H1 (cell line): ENCODE data around the gene OR2T34. TPM values are rescaled to one million over a fixed set of nuclear protein-coding genes. Genes with fewer than 3 reads are reported as not detected.

Experiments
- CTCF ChIA-PET: fragments of 300-600 bp; sonication (Branson Sonifier 250); formaldehyde crosslinking; loops from one replicate; lab custom pipeline; 2021; ENCODE audit not compliant: partially characterized antibody; lab: Charles Lee
- POLR2A ChIA-PET: fragments of 300-600 bp; sonication (Branson Sonifier 250); formaldehyde crosslinking; loops from one replicate; lab custom pipeline; 2021; ENCODE audit warnings: inconsistent platforms; ENCODE audit not compliant: partially characterized antibody; lab: Charles Lee
- DNase-seq, 2 experiments: peaks; one replicate each; pipeline versions ENCODE4 v3.0.0 to v3.0.0-alpha.2; 2010 to 2022; ENCODE audit warnings: low spot score in 2 of 2, low read depth in 1 of 2, mixed read lengths in 1 of 2
- FAIRE-seq: peaks from 2 replicates; lab custom pipeline; 2011; peaks lifted over from hg19 to GRCh38; lab: Jason Lieb, UNC
- H2AFZ ChIP-seq: 2 replicates; pipeline ENCODE4 v1.8.1; 2012; ENCODE audit warnings: low read length, inconsistent platforms
- H2AK5ac ChIP-seq: 2 replicates; pipeline ENCODE4 v1.6.1; 2013; ENCODE audit warnings: low read depth, low read length
- H2BK120ac ChIP-seq: replicated peaks from 2 replicates; pipeline ENCODE3; 2013; ENCODE audit warnings: low read depth, low read length, inconsistent platforms
- H2BK12ac ChIP-seq: 2 replicates; pipeline ENCODE4 v1.6.1; 2013; ENCODE audit warnings: low read depth, low read length
- H2BK15ac ChIP-seq: 2 replicates; pipeline ENCODE4 v1.6.1; 2013; ENCODE audit warnings: low read length
- H2BK20ac ChIP-seq: 2 replicates; pipeline ENCODE4 v1.6.1; 2013; ENCODE audit warnings: low read length
- H2BK5ac ChIP-seq: 2 replicates; pipeline ENCODE4 v1.6.1; 2013; ENCODE audit warnings: low read depth, low read length
- H3K14ac ChIP-seq: 2 replicates; pipeline ENCODE4 v1.6.1; 2013; ENCODE audit warnings: inconsistent platforms; ENCODE audit not compliant: insufficient read length
- H3K18ac ChIP-seq: 2 replicates; pipeline ENCODE4 v1.6.1; 2013; ENCODE audit warnings: low read length; ENCODE audit errors: extremely low read depth
- H3K23ac ChIP-seq: 2 replicates; pipeline ENCODE4 v1.6.1; 2013; ENCODE audit warnings: inconsistent platforms; ENCODE audit not compliant: insufficient read length
- H3K23me2 ChIP-seq: 2 replicates; pipeline ENCODE4 v1.6.1; 2013; ENCODE audit warnings: low read depth, low read length
- H3K27ac ChIP-seq: 2 replicates; pipeline ENCODE4 v1.6.1; 2011; ENCODE audit warnings: low read depth, low read length, inconsistent platforms
- H3K27me3 ChIP-seq, 4 experiments: replicated peaks in 1 of 4; 1 replicate in 1 of 4; 2 replicates in 3 of 4; pipeline versions ENCODE4 v1.6.1 to v1.8.1; 2011 to 2013; ENCODE audit warnings: low read length in 3 of 4, mild to moderate bottlenecking in 3 of 4, inconsistent platforms in 2 of 4, mixed read lengths in 2 of 4, moderate library complexity in 1 of 4; ENCODE audit not compliant: control insufficient read depth in 3 of 4, insufficient read depth in 3 of 4; ENCODE audit errors: extremely low read depth in 1 of 4
- H3K36me3 ChIP-seq, 4 experiments: 2 replicates each; pipeline versions ENCODE4 v1.6.1 to v1.8.1; 2011 to 2013; ENCODE audit warnings: mild to moderate bottlenecking in 4 of 4, low read length in 3 of 4, moderate library complexity in 2 of 4, control low read depth in 1 of 4, inconsistent platforms in 1 of 4; ENCODE audit not compliant: insufficient read depth in 4 of 4, control insufficient read depth in 2 of 4
- H3K4ac ChIP-seq: replicated peaks from 2 replicates; pipeline ENCODE3; 2013; ENCODE audit warnings: low read length, low read depth, mixed read lengths, inconsistent platforms; ENCODE audit not compliant: insufficient read length
- H3K4me1 ChIP-seq, 4 experiments: replicated peaks in 1 of 4; 1 replicate in 1 of 4; 2 replicates in 3 of 4; pipeline versions ENCODE4 v1.6.1 to v1.8.1; 2011 to 2013; ENCODE audit warnings: low read length in 3 of 4, inconsistent platforms in 2 of 4, mixed read lengths in 1 of 4; ENCODE audit not compliant: insufficient read depth in 4 of 4, control insufficient read depth in 3 of 4
- H3K4me2 ChIP-seq, 2 experiments: 2 replicates each; pipeline versions ENCODE4 v1.6.1 to v1.8.1; 2011 to 2013; ENCODE audit warnings: low read depth in 2 of 2, low read length in 2 of 2, control low read depth in 1 of 2, inconsistent platforms in 1 of 2, mild to moderate bottlenecking in 1 of 2; ENCODE audit not compliant: insufficient read depth in 1 of 2
- H3K4me3 ChIP-seq, 4 experiments: fragments of 200-600, 300-600 bp in 1 of 4; sonication (generic), shearing (Covaris generic), sonication (Bioruptor Twin) in 1 of 4; 2 replicates each; pipeline versions ENCODE4 v1.5.1 to v1.8.1; 2011 to 2016; ENCODE audit warnings: low read length in 4 of 4, low read depth in 3 of 4, control low read depth in 2 of 4, inconsistent platforms in 2 of 4, mild to moderate bottlenecking in 2 of 4, mixed read lengths in 1 of 4, moderate library complexity in 1 of 4; ENCODE audit not compliant: insufficient read depth in 2 of 4; ENCODE audit errors: extremely low read depth in 1 of 4
- H3K56ac ChIP-seq: replicated peaks from 2 replicates; pipeline ENCODE3; 2013; ENCODE audit warnings: low read depth, mild to moderate bottlenecking, mixed read lengths, low read length, inconsistent platforms; ENCODE audit not compliant: insufficient read length
- H3K79me1 ChIP-seq: 2 replicates; pipeline ENCODE4 v1.6.1; 2013; ENCODE audit warnings: low read depth, low read length, control low read depth
- H3K79me2 ChIP-seq, 2 experiments: 2 replicates each; pipeline versions ENCODE4 v1.6.1 to v1.8.1; 2012 to 2013; ENCODE audit warnings: low read length in 2 of 2, mild to moderate bottlenecking in 2 of 2, inconsistent platforms in 1 of 2; ENCODE audit not compliant: insufficient read depth in 2 of 2, control insufficient read depth in 1 of 2
- H3K9ac ChIP-seq, 4 experiments: replicated peaks in 1 of 4; 1 replicate in 1 of 4; 2 replicates in 3 of 4; pipeline versions ENCODE4 v1.6.1 to v1.8.1; 2011 to 2013; ENCODE audit warnings: low read depth in 3 of 4, low read length in 3 of 4, control low read depth in 2 of 4, mild to moderate bottlenecking in 2 of 4, moderate library complexity in 2 of 4, inconsistent platforms in 1 of 4; ENCODE audit errors: extremely low read depth in 1 of 4
- H3K9me3 ChIP-seq, 2 experiments: 2 replicates each; pipeline versions ENCODE4 v1.6.1 to v1.8.1; 2012 to 2013; ENCODE audit warnings: mild to moderate bottlenecking in 2 of 2, moderate library complexity in 2 of 2, control low read depth in 1 of 2, inconsistent platforms in 1 of 2, low read depth in 1 of 2, low read length in 1 of 2, mixed read lengths in 1 of 2; ENCODE audit not compliant: insufficient read depth in 2 of 2
- H4K20me1 ChIP-seq, 2 experiments: replicated peaks in 1 of 2; 2 replicates each; pipeline versions ENCODE3 to v1.8.1; 2011 to 2013; ENCODE audit warnings: inconsistent platforms in 2 of 2, low read length in 2 of 2, mild to moderate bottlenecking in 1 of 2; ENCODE audit not compliant: insufficient read depth in 2 of 2, control insufficient read depth in 1 of 2
- H4K5ac ChIP-seq: 2 replicates; pipeline ENCODE4 v1.6.1; 2013; ENCODE audit warnings: low read length, low read depth, mixed read lengths, inconsistent platforms; ENCODE audit not compliant: insufficient read length
- H4K8ac ChIP-seq: 2 replicates; pipeline ENCODE4 v1.8.0; 2013; ENCODE audit warnings: mild to moderate bottlenecking, moderate library complexity, low read length, inconsistent platforms; ENCODE audit not compliant: insufficient read depth; ENCODE audit errors: extremely low read depth
- H4K91ac ChIP-seq: replicated peaks from 2 replicates; pipeline ENCODE3; 2013; ENCODE audit warnings: low read length, mixed read lengths, inconsistent platforms; ENCODE audit not compliant: insufficient read length
- CBX8 ChIP-seq: fragments of 300-800, 300-1000 bp; sonication (generic); IDR thresholded peaks from 2 replicates; pipeline ENCODE4 v1.7.1; 2016; ENCODE audit warnings: low read depth, low read length, borderline replicate concordance
- CEBPB ChIP-seq: IDR thresholded peaks from 2 replicates; pipeline ENCODE4 v1.6.1; 2012; ENCODE audit warnings: low read depth, low read length
- GTF2F1 ChIP-seq: IDR thresholded peaks from 2 replicates; pipeline ENCODE4 v1.6.1; 2012; ENCODE audit warnings: low read depth, low read length, improper control_type of control experiment, borderline replicate concordance
- MAFK ChIP-seq: IDR thresholded peaks from 2 replicates; pipeline ENCODE4 v1.6.1; 2012; ENCODE audit warnings: low read depth, mild to moderate bottlenecking, improper control_type of control experiment, low read length
- RXRA ChIP-seq: IDR thresholded peaks from 2 replicates; pipeline ENCODE4 v1.6.1; 2011; ENCODE audit warnings: low read depth, mild to moderate bottlenecking, low read length, moderate library complexity; ENCODE audit not compliant: insufficient read depth
- WGBS, 2 experiments: shearing (Covaris generic) in 1 of 2; methylation state at CpG; one replicate each; pipeline versions ENCODE4 v1.1.6 to v1.1.7; 2013 to 2015; ENCODE audit warnings: low lambda C conversion rate in 2 of 2, mixed read lengths in 2 of 2, inconsistent platforms in 1 of 2, low coverage in 1 of 2, missing lambda C conversion rate in 1 of 2; ENCODE audit not compliant: insufficient replicate concordance in 2 of 2, insufficient coverage in 1 of 2, insufficient read length in 1 of 2; ENCODE audit errors: extremely low coverage in 1 of 2, missing lambda C conversion rate in 1 of 2; 5-methylcytosine and 5-hydroxymethylcytosine counted together
- polyA plus RNA-seq, 7 experiments: library from polyadenylated mRNA; depleted of rRNA in 3 of 7; stranded (reverse) in 5 of 7; unstranded in 2 of 7; fragments of >200 nt in 5 of 7; fragments of 200-250 nt in 2 of 7; gene quantifications; 1 replicate in 5 of 7; 2 replicates in 1 of 7; 4 replicates in 1 of 7; pipeline versions ENCODE4 v1.2.1 to v1.2.3, GENCODE V29; 2011 to 2013; ENCODE audit warnings: missing spikeins in 2 of 7, mixed read lengths in 2 of 7
- total RNA-seq: library from RNA; stranded (reverse); fragmentation: NEBNext Ultra II Directional; extraction: Animal tissue kit (Norgen Biotek cat#: 25700); gene quantifications from 2 replicates; pipeline ENCODE4 v1.2.1, GENCODE V29; 2021
- TF ChIP-seq, protein P1 (sequence below): IDR thresholded peaks from 2 replicates; pipeline ENCODE4 v1.6.1; 2011; ENCODE audit warnings: low read length, improper control_type of control experiment

The OR2T34 gene
- total and polyA plus RNA-seq, 2 of the 8 experiments (the other 6 are each of a cell fraction or from before 2014, with no cell fraction given) = not detected

DNA sequence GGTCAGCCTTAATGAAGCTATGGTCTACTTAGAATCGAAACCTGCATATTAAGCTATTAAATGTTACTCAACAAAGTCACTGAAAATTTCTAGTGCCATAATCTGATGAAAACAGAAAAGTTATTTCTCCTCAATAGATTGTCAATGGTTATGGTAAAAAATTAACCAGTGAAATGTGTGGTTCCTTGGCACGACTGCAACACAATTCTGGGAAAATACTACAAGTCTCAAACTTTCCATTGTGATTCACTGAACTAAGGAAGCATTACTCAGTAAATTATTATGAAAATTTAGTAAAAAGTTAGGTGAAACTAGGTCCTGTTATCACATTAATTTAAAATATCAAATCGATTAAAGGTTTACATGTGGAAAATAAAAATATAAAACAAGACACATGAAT, 35.7 kb upstream of the OR2T34 start:
- Histone ChIP-seq H3K27me3 (peaks cover 0 to 1% (median 0%) of the 10 kb centered on the region in 4 experiments; a peak in 1 of 7 replicates), H3K27ac (no peak overlapping the region), H2BK12ac (no peak overlapping the region), H4K5ac (no peak overlapping the region), H2BK120ac (no peak overlapping the region), H3K23ac (no peak overlapping the region), H3K9me3 (peaks cover 50 to 51% of the 10 kb centered on the region in 2 experiments), H3K4ac (no peak overlapping the region), H2BK15ac (no peak overlapping the region), H3K4me1 (no peaks in the 10 kb centered on the region), H3K18ac (no peak overlapping the region), H4K20me1 (no peaks in the 10 kb centered on the region), H3K4me3 (no peak overlapping the region), H2AK5ac (no peak overlapping the region), H2BK20ac (no peak overlapping the region), H3K23me2 (no peaks in the 10 kb centered on the region), H2BK5ac (no peak overlapping the region), H4K8ac (no peak overlapping the region), H3K14ac (no peak overlapping the region), H3K79me1 (no peaks in the 10 kb centered on the region), H3K9ac (no peak overlapping the region), H3K4me2 (no peak overlapping the region), H3K56ac (no peak overlapping the region), H4K91ac (no peak overlapping the region), H2AFZ (no peak overlapping the region), H3K36me3 (no peaks in the 10 kb centered on the region; a peak in 1 of 8 replicates), H3K79me2 (no peaks in the 10 kb centered on the region)
- ChIA-PET CTCF (no interaction called here), POLR2A (no interaction called here)
- FAIRE-seq = no peak
- DNase-seq = no peak
- TF ChIP-seq GTF2F1 (no peak), CBX8 (no peak), RXRA (no peak), CEBPB (no peak), MAFK (no peak)
- TF ChIP-seq, protein P1, sequence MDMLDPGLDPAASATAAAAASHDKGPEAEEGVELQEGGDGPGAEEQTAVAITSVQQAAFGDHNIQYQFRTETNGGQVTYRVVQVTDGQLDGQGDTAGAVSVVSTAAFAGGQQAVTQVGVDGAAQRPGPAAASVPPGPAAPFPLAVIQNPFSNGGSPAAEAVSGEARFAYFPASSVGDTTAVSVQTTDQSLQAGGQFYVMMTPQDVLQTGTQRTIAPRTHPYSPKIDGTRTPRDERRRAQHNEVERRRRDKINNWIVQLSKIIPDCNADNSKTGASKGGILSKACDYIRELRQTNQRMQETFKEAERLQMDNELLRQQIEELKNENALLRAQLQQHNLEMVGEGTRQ = no peak
- 44% methylated on average over 3 of the region's 3 CpGs; no CpG with 5 or more reads in 1 of the 2 experiments for WGBS, 2 experiments
